ENCODE data around the gene FRY.
A peak's percentile ranks its signal among the peaks of the same experiment; 100 is the strongest.
"Not testable (repeated sequence)": the region's sequence is repeated elsewhere in the genome, so short reads cannot be mapped to it uniquely, and the experiment has no call there.

FRY gene

GRCh38 chr13:32031025-32031814 is at the start of gene FRY:
Gene FRY, plus strand, starts transcription at chr13:32031774. Its CDS starts 22 bp downstream, at chr13:32031796.
- peak; percentile 13 for DNase-seq (ENCODE audit: low read depth)

- no peak for DNase-seq (ENCODE audit: low read depth)
These were observed 49.5 kb upstream of the FRY start for GRCh38 chr13:31982124-31982523.

- DNase-seq (ENCODE audit: low read depth) = peak; percentile 33
These were observed 49.0 kb upstream of the FRY start for GRCh38 chr13:31982540-31982939.

GRCh38 chr13:31983696-31984095 is 47.9 kb upstream of the FRY start:
- not testable (repeated sequence) for DNase-seq (ENCODE audit: low read depth)

GRCh38 chr13:31984388-31984787 is 47.2 kb upstream of the FRY start:
- DNase-seq (ENCODE audit: low read depth) = not testable (repeated sequence)

GRCh38 chr13:31986676-31987470 is 44.7 kb upstream of the FRY start:
- DNase-seq (ENCODE audit: low read depth) = no peak

GRCh38 chr13:31987535-31988170 is 43.9 kb upstream of the FRY start:
- DNase-seq (ENCODE audit: low read depth) = no peak

GRCh38 chr13:31994367-31994766 is 37.2 kb upstream of the FRY start:
- not testable (repeated sequence) for DNase-seq (ENCODE audit: low read depth)

- no peak for DNase-seq (ENCODE audit: low read depth)
These were observed 35.0 kb upstream of the FRY start for GRCh38 chr13:31996601-31997000.

GRCh38 chr13:31997641-31998040 is 33.9 kb upstream of the FRY start:
- no peak for DNase-seq (ENCODE audit: low read depth)

- DNase-seq (ENCODE audit: low read depth) = no peak
These were observed 33.4 kb upstream of the FRY start for GRCh38 chr13:31998131-31998530.

- not testable (repeated sequence) for DNase-seq (ENCODE audit: low read depth)
These were observed 30.8 kb upstream of the FRY start for GRCh38 chr13:32000754-32001153.

- no peak for DNase-seq (ENCODE audit: low read depth)
These were observed 30.3 kb upstream of the FRY start for GRCh38 chr13:32001154-32001768.

- DNase-seq (ENCODE audit: low read depth) = no peak
These were observed 29.8 kb upstream of the FRY start for GRCh38 chr13:32001769-32002168.

- no peak for DNase-seq (ENCODE audit: low read depth)
These were observed 28.7 kb upstream of the FRY start for GRCh38 chr13:32002873-32003272.

- DNase-seq (ENCODE audit: low read depth) = no peak
These were observed 24.1 kb upstream of the FRY start for GRCh38 chr13:32007494-32007893.

GRCh38 chr13:32008518-32009175 is 22.9 kb upstream of the FRY start:
- no peak for DNase-seq (ENCODE audit: low read depth)

- DNase-seq (ENCODE audit: low read depth) = no peak
These were observed 22.2 kb upstream of the FRY start for GRCh38 chr13:32009362-32009761.

GRCh38 chr13:32010136-32010535 is 21.4 kb upstream of the FRY start:
- no peak for DNase-seq (ENCODE audit: low read depth)

- no peak for DNase-seq (ENCODE audit: low read depth)
These were observed 19.6 kb upstream of the FRY start for GRCh38 chr13:32011971-32012370.

GRCh38 chr13:32013181-32013580 is 18.4 kb upstream of the FRY start:
- no peak for DNase-seq (ENCODE audit: low read depth)

- no peak for DNase-seq (ENCODE audit: low read depth)
These were observed 15.5 kb upstream of the FRY start for GRCh38 chr13:32016119-32016518.
